GM12878 (cell line): ENCODE measurements around the gene ZSCAN5C. TPM values are rescaled to one million over a fixed set of nuclear protein-coding genes. Genes with fewer than 3 reads are reported as not detected.
"Not testable (repeated sequence)": the region's sequence is repeated elsewhere in the genome, so short reads cannot be mapped to it uniquely, and the experiment has no call there.

Source experiments
- ATAC-seq: fragments of 200-7000 bp; cut with Tn5 transposase; 3 replicates; pipeline ENCODE4 v1.9.1; 2020; ENCODE audit warnings: mild to moderate bottlenecking, moderate library complexity
- BruUV-seq: library from RNA; stranded (reverse); fragments of 400-500 nt; replicated peaks from 2 replicates; lab custom pipeline; 2021; lab: Mats Ljungman, UMichigan
- CTCF ChIA-PET: fragments of 300-600 bp; sonication (Branson Sonifier 250); formaldehyde crosslinking; extraction: SDS; loops from one replicate; lab custom pipeline; 2021; ENCODE audit warnings: inconsistent platforms; lab: Yijun Ruan, JAX
- POLR2A ChIA-PET: fragments of 350-600 bp; formaldehyde crosslinking; extraction: SDS; loops from one replicate; lab custom pipeline; 2021; ENCODE audit warnings: inconsistent platforms; lab: Charles Lee
- RAD21 ChIA-PET: fragments of 300-600 bp; sonication (Branson Sonifier 250); formaldehyde crosslinking; loops from one replicate; lab custom pipeline; 2023; ENCODE audit warnings: antibody characterized with exemption; ENCODE audit not compliant: unreplicated experiment; lab: Charles Lee
- SMC1A ChIA-PET: fragments of 300-600 bp; sonication (Branson Sonifier 250); formaldehyde crosslinking; loops from one replicate; lab custom pipeline; 2023; ENCODE audit not compliant: unreplicated experiment, uncharacterized antibody; lab: Charles Lee
- DNase-seq: peaks from one replicate; pipeline ENCODE4 v3.0.0-alpha.2; 2011; ENCODE audit warnings: low read depth, low spot score
- FAIRE-seq: peaks from 3 replicates; lab custom pipeline; 2011; peaks lifted over from hg19 to GRCh38; lab: Jason Lieb, UNC
- H2AFZ ChIP-seq: 2 replicates; pipeline ENCODE4 v1.6.0; 2011; ENCODE audit warnings: low read depth, low read length, control low read depth; ENCODE audit not compliant: control insufficient read depth
- H3K27ac ChIP-seq: 2 replicates; pipeline ENCODE4 v1.5.1; 2011; ENCODE audit warnings: control low read depth; ENCODE audit not compliant: control insufficient read depth, insufficient read depth
- H3K27me3 ChIP-seq, 2 experiments: replicated peaks in 1 of 2; 2 replicates each; pipeline versions ENCODE4 v1.6.0 to v1.6.1; 2011; ENCODE audit warnings: low read length in 1 of 2; ENCODE audit not compliant: control insufficient read depth in 2 of 2, insufficient read depth in 2 of 2
- H3K36me3 ChIP-seq, 2 experiments: 2 replicates each; pipeline ENCODE4 v1.5.1; 2011; ENCODE audit warnings: low read length in 1 of 2; ENCODE audit not compliant: control insufficient read depth in 2 of 2, insufficient read depth in 2 of 2
- H3K4me1 ChIP-seq: 2 replicates; pipeline ENCODE4 v1.6.1; 2011; ENCODE audit warnings: mild to moderate bottlenecking, low read length, moderate library complexity, mixed read lengths; ENCODE audit not compliant: control insufficient read depth, insufficient read depth
- H3K4me2 ChIP-seq: 2 replicates; pipeline ENCODE4 v1.6.0; 2011; ENCODE audit warnings: control low read depth; ENCODE audit not compliant: control insufficient read depth, insufficient read depth
- H3K4me3 ChIP-seq: fragments of 200-600 bp; sonication (generic); 2 replicates; pipeline ENCODE4 v1.5.1; 2016
- H3K79me2 ChIP-seq: 2 replicates; pipeline ENCODE4 v1.6.0; 2011; ENCODE audit warnings: low read length; ENCODE audit not compliant: control insufficient read depth, insufficient read depth
- H3K9ac ChIP-seq: 2 replicates; pipeline ENCODE4 v1.8.0; 2011; ENCODE audit warnings: low read length, control low read depth, mixed read lengths; ENCODE audit not compliant: control insufficient read depth, insufficient read depth
- H3K9me3 ChIP-seq: replicated peaks from 3 replicates; pipeline ENCODE4 v1.5.1; 2011; ENCODE audit warnings: mild to moderate bottlenecking, low read length; ENCODE audit not compliant: control insufficient read depth, insufficient read depth
- H4K20me1 ChIP-seq: 2 replicates; pipeline ENCODE4 v1.6.0; 2011; ENCODE audit not compliant: control insufficient read depth, insufficient read depth
- ASH2L ChIP-seq: fragments of 300-600, 200-600 bp; sonication (generic); IDR thresholded peaks from 2 replicates; pipeline ENCODE4 v1.6.1; 2017; ENCODE audit warnings: low read depth, mild to moderate bottlenecking, borderline replicate concordance
- BMI1 ChIP-seq: fragments of 450-650 bp; IDR thresholded peaks from 2 replicates; pipeline ENCODE4 v1.6.1; 2016; ENCODE audit warnings: mild to moderate bottlenecking, moderate library complexity, borderline replicate concordance
- CBX3 ChIP-seq: fragments of 200-600 bp; sonication (generic); IDR thresholded peaks from 2 replicates; pipeline ENCODE4 v1.6.1; 2016; ENCODE audit warnings: low read depth, borderline replicate concordance
- CHD1 ChIP-seq: IDR thresholded peaks from 2 replicates; pipeline ENCODE4 v1.6.1; 2012; ENCODE audit warnings: low read depth, low read length, improper control_type of control experiment
- FOS ChIP-seq: IDR thresholded peaks from 3 replicates; pipeline ENCODE4 v1.6.1; 2011; ENCODE audit warnings: borderline replicate concordance; ENCODE audit not compliant: insufficient read length; ENCODE audit errors: extremely low read depth
- FOXK2 ChIP-seq: fragments of 450-650 bp; IDR thresholded peaks from 2 replicates; pipeline ENCODE4 v1.6.1; 2017; ENCODE audit warnings: mild to moderate bottlenecking, moderate library complexity
- MYB ChIP-seq: fragments of 150-350 bp; IDR thresholded peaks from 2 replicates; pipeline ENCODE4 v1.6.1; 2014; ENCODE audit warnings: mild to moderate bottlenecking, low read depth, low read length, borderline replicate concordance
- NFYA ChIP-seq: IDR thresholded peaks from 2 replicates; pipeline ENCODE4 v1.6.1; 2011; ENCODE audit warnings: low read depth, mild to moderate bottlenecking, low read length, improper control_type of control experiment, borderline replicate concordance
- SIX5 ChIP-seq: IDR thresholded peaks from 2 replicates; pipeline ENCODE4 v1.6.1; 2011; ENCODE audit warnings: mild to moderate bottlenecking, low read depth, low read length, moderate library complexity; ENCODE audit not compliant: severe bottlenecking
- ZNF24 ChIP-seq: fragments of 450-650 bp; IDR thresholded peaks from 2 replicates; pipeline ENCODE4 v1.6.1; 2017; ENCODE audit warnings: antibody characterized with exemption, mild to moderate bottlenecking
- whole genome bisulfite sequencing: methylation state at CpG from one replicate; pipeline ENCODE4 v1.1.6; 2016; ENCODE audit warnings: low lambda C conversion rate; ENCODE audit not compliant: insufficient replicate concordance, insufficient coverage; ENCODE audit errors: missing lambda C conversion rate; 5-methylcytosine and 5-hydroxymethylcytosine counted together
- in situ Hi-C: fragments of 300-500 bp; cut with MboI; formaldehyde crosslinking; loops from 9 replicates; pipeline ENCODE4 v1.14.3; 2018; ENCODE audit warnings: mixed read lengths
- intact Hi-C: fragments of 100-400 bp; cut with micrococcal nuclease; formaldehyde crosslinking; loops from one replicate; pipeline ENCODE4 v1.14.2; 2022; ENCODE audit not compliant: unreplicated experiment
- polyA plus RNA-seq, 11 experiments: library from polyadenylated mRNA; depleted of rRNA in 4 of 11; unstranded in 6 of 11; stranded (reverse) in 5 of 11; fragments of >200 nt; fragmentation: Nextera tagmentation in 4 of 11; fragmentation: Illumina TruSeq in 1 of 11; extraction: Ambion mirVana in 4 of 11; extraction: Trizol in 1 of 11; gene quantifications; 1 replicate in 1 of 11; 2 replicates in 10 of 11; pipeline versions ENCODE4 v1.2.1 to v1.2.3, GENCODE V29; 2011 to 2016; ENCODE audit warnings: inconsistent platforms in 2 of 11, missing spikeins in 2 of 11, low read depth in 1 of 11
- total RNA-seq, 4 experiments: library from RNA; depleted of rRNA in 3 of 4; stranded (reverse); fragments of >200 nt in 3 of 4; fragmentation: Illumina TruSeq in 1 of 4; extraction: Trizol in 1 of 4; gene quantifications; 2 replicates each; pipeline versions ENCODE4 v1.2.1 to v1.2.3, GENCODE V29; 2013 to 2021

Gene ZSCAN5C
- total and polyA plus RNA-seq, 10 of the 15 experiments (the other 5 are each of a cell fraction or from before 2014, with no cell fraction given), result not detected

- 57% methylated on average over 12 of the region's 12 CpGs for WGBS
- FAIRE-seq, result no peak
- BruUV-seq, result no TSS peak
- TF ChIP-seq BMI1 (no peak), ZNF24 (no peak), CHD1 (no peak), NFYA (no peak), FOXK2 (no peak), CBX3 (no peak), MYB (no peak), FOS (no peak), ASH2L (no peak), SIX5 (no peak)
- no peak for ATAC-seq
- Histone ChIP-seq H3K27ac (no peak overlapping the region), H4K20me1 (no peaks in the 10 kb centered on the region), H3K9ac (no peak overlapping the region), H2AFZ (no peak overlapping the region), H3K27me3 (no peaks in the 10 kb centered on the region), H3K9me3 (no peaks in the 10 kb centered on the region), H3K4me1 (no peaks in the 10 kb centered on the region), H3K4me2 (no peak overlapping the region), H3K36me3 (no peaks in the 10 kb centered on the region), H3K4me3 (no peak overlapping the region), H3K79me2 (no peaks in the 10 kb centered on the region)
- intact Hi-C loops (no loop called here), in situ Hi-C loops (no loop called here)
- ChIA-PET CTCF (no interaction called here), POLR2A (no interaction called here), RAD21 (no interaction called here), SMC1A (no interaction called here)
- no peak for DNase-seq
These were observed 7.0 kb downstream of the ZSCAN5C start for GRCh38 chr19:56209091-56209490.

- BruUV-seq, H3K9ac ChIP-seq, ATAC-seq, POLR2A ChIA-PET, SMC1A ChIA-PET, RAD21 ChIA-PET, H3K9me3 ChIP-seq, H3K36me3 ChIP-seq, H3K4me1 ChIP-seq, CTCF ChIA-PET, H3K4me3 ChIP-seq, H3K27me3 ChIP-seq, H3K27ac ChIP-seq, in situ Hi-C loops, H2AFZ ChIP-seq, H3K4me2 ChIP-seq, H4K20me1 ChIP-seq, FAIRE-seq, DNase-seq, H3K79me2 ChIP-seq, intact Hi-C loops: not testable (repeated sequence)
- WGBS, result 36% methylated on average over 7 of the region's 9 CpGs
These were observed 8.0 kb downstream of the ZSCAN5C start for GRCh38 chr19:56210036-56210435.
